LNCAP (cell line): ENCODE data around the gene ANKRD13B.

Source experiments
- CTCF ChIP-seq: fragments of 450-650 bp; IDR thresholded peaks from 2 replicates; pipeline ENCODE4 v1.5.1; 2017; ENCODE audit warnings: mild to moderate bottlenecking

ANKRD13B gene

GRCh38 chr17:29591146-29591736, 1.7 kb upstream of the ANKRD13B start:
- no peak for TF ChIP-seq CTCF

GRCh38 chr17:29591737-29592608, 959 bp upstream of the ANKRD13B start:
- peak; percentile 98 for TF ChIP-seq CTCF

- peak; percentile 43; the same call in 1 of the 2 replicates for TF ChIP-seq CTCF
Measured at GRCh38 chr17:29593591-29594518, 923 bp downstream of the ANKRD13B start.

- TF ChIP-seq CTCF, result no peak; the same call in 1 of the 2 replicates
Measured at GRCh38 chr17:29594519-29595090, 1.7 kb downstream of the ANKRD13B start.

- TF ChIP-seq CTCF, result no peak
Measured at GRCh38 chr17:29595107-29595942, 2.4 kb downstream of the ANKRD13B start.

- no peak for TF ChIP-seq CTCF
Measured at GRCh38 chr17:29595943-29596774, 3.2 kb downstream of the ANKRD13B start.
